TTC549 (cell line): Measurements from ENCODE around the gene GMPR.

ENCODE experiments used
- FAIRE-seq: peaks from 2 replicates; lab custom pipeline; 2012; peaks lifted over from hg19 to GRCh38; lab: Jason Lieb, UNC

Gene GMPR

GRCh38 chr6:16302721-16303552 lies 64.5 kb downstream of the GMPR start:
- no peak for FAIRE-seq

DNA sequence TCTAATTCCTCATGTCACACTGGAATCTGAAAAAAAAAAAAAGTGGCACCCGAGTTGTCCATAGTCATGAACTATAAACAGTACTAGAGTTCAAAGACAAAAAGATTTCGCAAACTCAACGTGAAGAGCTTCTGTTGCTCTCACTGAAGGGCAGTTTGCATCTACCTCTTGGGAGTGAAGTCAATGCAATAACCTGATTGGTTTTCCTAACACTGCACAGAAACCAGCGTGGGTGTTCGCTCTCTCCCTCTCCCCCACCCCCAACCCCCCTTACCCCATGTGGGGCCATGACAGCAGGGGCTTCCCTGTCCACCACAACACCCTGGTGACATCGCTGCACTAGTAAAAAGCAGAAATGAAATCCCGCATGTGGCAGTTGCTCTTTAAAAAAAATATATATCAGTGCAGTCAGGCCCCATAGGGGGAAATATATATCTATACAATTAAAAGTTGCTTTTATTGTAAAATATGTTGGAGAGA lies 66.9 kb downstream of the GMPR start:
- FAIRE-seq, result no peak

GRCh38 chr6:16305788-16306187 lies 67.4 kb downstream of the GMPR start:
- no peak for FAIRE-seq

- no peak for FAIRE-seq
Observed at GRCh38 chr6:16306334-16306733, 67.9 kb downstream of the GMPR start.

GRCh38 chr6:16311763-16312162 lies 73.4 kb downstream of the GMPR start:
- FAIRE-seq, result no peak

GRCh38 chr6:16313732-16314131 lies 75.3 kb downstream of the GMPR start:
- FAIRE-seq, result no peak

DNA sequence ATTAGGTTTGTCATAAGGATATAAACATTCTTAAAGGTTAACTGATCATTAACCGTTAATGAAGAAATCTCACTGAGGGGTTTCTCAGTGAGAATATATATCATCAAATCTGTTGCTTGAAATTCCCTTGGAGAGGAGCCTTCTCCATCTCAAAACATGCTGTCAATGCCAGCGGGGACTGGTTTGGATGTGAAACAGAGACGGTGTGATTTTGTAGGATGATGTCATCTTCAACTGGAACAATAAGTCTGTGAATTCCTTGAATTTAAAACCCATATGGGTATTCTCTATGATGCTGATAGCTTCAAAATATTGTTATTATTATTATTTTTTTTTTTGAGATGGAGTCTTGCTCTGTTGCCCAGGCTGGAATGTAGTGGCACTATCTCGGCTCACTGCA lies 75.9 kb downstream of the GMPR start:
- no peak for FAIRE-seq

DNA sequence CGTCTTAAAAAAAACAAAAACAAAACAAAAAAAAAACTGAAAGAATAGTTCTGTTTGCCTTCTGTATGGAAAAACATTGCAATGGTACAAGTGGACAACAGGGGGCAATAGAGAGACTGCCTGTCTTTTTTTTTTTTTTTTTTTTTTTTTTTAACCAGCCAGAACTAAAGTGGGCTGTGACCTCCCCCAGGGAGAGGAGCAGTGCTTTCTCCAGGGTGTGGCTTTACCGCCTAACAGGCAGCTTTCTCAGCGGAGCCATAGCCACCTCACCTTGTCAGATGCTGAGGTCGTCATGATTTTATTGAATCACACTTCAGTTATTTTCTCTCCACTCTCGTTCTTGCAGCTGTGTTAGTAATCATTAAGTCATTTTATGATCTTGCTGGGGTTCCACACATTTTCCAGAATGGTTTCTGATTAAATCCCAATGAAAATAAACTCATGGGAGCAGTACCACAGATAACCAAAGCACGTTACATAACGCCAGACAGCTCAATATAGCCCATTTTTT lies 78.4 kb downstream of the GMPR start:
- FAIRE-seq, result no peak

- no peak for FAIRE-seq
Observed at GRCh38 chr6:16318538-16318937, 80.2 kb downstream of the GMPR start.

GRCh38 chr6:16318953-16319720 lies 80.8 kb downstream of the GMPR start:
- no peak for FAIRE-seq

GRCh38 chr6:16319813-16320532 lies 81.6 kb downstream of the GMPR start:
- FAIRE-seq, result no peak

- no peak for FAIRE-seq
Observed at GRCh38 chr6:16320533-16321340, 82.3 kb downstream of the GMPR start.

DNA sequence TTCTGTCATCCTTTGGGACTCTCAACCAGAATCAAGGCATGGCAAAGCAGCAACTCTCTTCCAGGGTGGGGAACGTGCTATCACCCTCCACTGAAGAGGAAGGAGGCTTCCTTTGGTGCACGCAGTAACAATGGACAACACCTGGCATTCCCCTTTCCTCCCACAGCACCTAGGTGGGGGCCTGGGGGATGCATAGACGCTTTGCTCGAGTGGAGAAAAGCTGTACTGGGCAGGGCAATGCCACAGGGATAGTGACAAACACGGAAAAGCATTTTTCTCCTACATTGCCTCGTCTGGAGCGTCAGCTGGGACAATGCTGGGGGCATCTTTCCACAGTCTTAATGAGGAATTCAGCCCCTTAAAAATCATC lies 82.9 kb downstream of the GMPR start:
- FAIRE-seq, result no peak

DNA sequence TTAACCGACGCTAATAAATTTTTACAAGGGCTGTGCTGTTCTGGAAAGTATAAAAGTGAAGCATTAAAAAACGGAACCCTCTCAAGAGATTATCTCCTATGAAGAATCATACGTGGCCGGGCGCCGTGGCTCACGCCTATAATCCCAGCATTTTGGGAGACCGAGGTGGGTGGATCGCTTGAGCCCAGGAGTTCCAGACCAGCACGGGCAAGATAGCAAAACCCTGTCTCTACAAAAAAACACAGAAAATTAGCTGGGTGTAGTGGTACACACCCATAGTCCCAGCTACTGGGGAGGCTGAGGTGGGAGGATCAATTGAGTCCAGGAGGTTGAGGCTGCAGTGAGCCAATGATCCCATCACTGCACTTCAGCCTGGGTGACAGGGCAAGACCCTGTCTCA lies 83.4 kb downstream of the GMPR start:
- no peak for FAIRE-seq

GRCh38 chr6:16322666-16323312 lies 84.4 kb downstream of the GMPR start:
- FAIRE-seq, result no peak

DNA sequence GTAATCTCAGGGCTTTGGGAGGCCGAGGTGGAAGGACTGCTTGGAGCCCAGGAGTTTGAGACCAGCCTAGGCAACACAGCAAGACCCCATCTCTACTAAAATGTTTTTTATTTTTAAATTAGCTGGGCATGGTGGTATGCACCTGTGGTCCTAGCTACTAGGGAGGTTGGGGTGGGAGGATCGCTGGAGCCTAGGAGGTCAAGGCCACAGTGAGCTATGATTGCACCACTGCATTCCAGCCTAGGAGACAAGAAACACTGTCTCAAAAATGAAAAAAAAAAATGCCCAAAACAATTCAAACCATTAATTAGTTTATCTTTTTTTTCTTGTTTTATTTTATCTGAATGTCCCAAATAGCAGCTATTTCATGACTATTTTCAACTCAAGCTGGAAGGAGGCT lies 85.8 kb downstream of the GMPR start:
- FAIRE-seq, result no peak

DNA sequence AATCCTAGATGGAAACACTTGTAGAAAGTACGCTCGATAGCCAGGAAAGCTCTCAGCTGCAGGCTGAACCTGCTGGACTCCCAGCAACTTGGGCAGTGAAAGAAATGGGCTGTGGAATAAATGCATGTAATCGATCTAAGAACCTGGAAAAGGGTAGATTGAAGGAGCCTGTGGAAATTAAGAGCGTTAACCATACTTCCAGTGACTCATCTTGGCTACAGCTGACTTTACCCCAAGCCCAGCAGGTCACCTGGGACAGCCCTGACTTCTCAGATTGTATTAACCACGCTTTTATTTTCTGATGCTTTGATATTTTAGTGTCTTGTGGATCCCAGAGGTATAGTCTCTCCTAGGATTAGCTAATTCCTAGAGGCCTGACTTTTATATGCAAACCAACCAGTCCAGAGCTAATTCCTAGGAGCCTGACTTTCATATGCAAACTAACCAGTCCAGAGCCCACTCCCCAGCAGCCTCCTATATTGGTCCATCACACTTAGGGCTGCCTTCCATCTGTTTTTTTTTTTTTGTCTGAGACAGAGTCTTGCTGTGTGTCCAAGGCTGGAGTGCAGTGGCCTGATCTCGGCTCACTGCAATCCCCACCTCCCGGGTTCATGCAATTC lies 86.3 kb downstream of the GMPR start:
- FAIRE-seq, result no peak

DNA sequence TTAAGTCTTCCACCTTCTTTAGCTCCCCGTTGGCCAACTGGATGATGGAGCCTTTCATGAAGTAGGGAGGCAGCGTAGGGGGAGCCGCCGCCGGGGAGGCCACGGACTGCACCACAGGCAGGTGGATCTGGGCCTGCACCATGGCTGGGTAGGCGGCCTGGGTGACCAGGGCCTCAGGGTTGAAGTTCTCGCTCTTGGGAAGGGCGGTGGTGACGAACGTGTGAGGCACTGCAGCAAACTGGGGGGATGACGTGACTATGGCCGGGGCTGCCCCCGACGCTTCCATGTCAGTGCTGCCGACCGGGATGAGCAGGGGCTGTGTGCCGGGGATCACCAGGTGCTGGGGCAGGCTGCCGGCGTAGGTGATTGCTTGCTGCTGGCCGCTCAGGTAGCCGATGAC lies 88.1 kb downstream of the GMPR start:
- no peak for FAIRE-seq

DNA sequence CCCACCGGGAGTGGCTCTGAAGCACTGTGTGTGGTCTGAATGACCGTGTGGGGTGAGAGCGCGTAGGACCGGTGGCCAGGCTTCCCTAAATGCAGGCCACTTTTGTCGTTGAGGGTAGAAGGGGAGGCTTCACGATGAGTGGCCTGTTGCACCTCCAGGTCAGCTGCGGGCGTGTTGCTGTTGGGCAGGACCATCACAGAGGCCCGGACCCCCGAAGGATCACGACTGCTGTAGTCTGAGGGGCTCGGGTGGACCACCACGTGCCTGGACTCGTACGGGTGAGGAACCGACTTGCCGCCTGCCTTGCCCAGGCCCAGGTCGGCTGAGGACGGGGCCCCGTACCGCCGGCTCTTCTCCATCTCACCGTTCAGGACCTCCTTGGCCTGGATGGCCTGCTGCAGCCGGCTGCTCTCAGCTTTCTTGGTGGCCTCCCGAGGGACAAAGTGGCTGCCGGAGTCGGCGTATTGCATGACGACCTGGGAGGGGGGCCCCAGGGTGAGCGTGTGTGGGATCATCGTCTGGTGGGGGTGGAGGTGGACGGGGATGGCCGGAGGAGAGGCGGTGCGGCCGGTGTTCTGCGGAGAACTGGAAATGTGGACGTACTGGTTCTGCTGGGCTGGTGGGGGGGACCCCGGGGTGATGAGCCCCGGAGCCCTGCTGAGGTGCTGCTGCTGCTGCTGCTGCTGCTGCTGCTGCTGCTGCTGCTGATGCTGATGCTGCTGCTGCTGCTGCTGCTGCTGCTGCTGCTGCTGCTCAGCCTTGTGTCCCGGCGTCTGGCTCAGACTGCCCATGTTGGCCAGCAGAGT lies 88.8 kb downstream of the GMPR start:
- no peak for FAIRE-seq

DNA sequence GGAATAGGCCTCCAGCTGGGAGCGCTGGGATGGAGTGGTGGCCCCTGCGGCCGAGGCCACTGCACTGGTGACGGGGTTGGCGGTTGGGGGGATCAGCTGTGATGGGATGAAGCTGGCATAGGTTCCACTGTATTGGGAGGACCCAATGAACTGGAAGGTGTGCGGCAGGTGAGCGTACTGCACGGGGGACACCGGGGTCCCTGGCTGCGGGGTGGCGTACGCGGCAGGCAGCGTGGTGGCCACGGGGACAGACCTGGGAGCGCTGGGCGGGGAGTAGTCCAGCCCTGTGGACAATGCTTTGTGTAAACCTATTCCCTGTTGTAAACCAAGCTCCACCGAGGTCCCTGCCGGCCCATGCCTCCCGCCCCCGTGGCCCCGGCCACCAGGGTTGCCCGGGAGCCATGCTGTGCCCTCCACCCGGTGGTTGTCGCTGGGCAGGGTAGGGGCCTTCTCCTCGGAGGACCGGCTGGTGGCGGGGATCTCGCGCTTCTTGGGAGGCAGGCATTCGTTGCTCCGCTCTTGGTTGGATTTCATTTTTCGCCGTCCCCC lies 89.5 kb downstream of the GMPR start:
- FAIRE-seq, result no peak
